Chondrocyte (in vitro differentiated cells): ENCODE measurements around the gene HSD11B1L. TPM values are rescaled to one million over a fixed set of nuclear protein-coding genes. Genes with fewer than 3 reads are reported as not detected.
"Not testable (repeated sequence)": the region's sequence is repeated elsewhere in the genome, so short reads cannot be mapped to it uniquely, and the experiment has no call there.

ENCODE experiments used
- DNase-seq: peaks from one replicate; pipeline ENCODE4 v3.0.0; 2021; ENCODE audit warnings: mixed read lengths, low spot score
- H3K27ac Mint-ChIP-seq: one replicate; pipeline ENCODE4 v1.8.0; 2021; ENCODE audit warnings: mild to moderate bottlenecking, moderate library complexity, mixed read lengths; ENCODE audit not compliant: unreplicated experiment
- H3K27me3 Mint-ChIP-seq: 2 replicates; pipeline ENCODE4 v1.8.0; 2021; ENCODE audit warnings: low read depth, mixed read lengths
- H3K36me3 Mint-ChIP-seq: 2 replicates; pipeline ENCODE4 v1.8.0; 2021; ENCODE audit warnings: low read depth, mixed read lengths
- H3K4me1 Mint-ChIP-seq: 2 replicates; pipeline ENCODE4 v1.8.0; 2021; ENCODE audit warnings: low read depth, mild to moderate bottlenecking, mixed read lengths
- H3K4me3 Mint-ChIP-seq: one replicate; pipeline ENCODE4 v1.8.0; 2021; ENCODE audit warnings: mild to moderate bottlenecking, moderate library complexity, mixed read lengths; ENCODE audit not compliant: unreplicated experiment
- H3K9me3 Mint-ChIP-seq: 2 replicates; pipeline ENCODE4 v1.8.0; 2021; ENCODE audit warnings: low read depth, mixed read lengths
- CTCF ChIP-seq: fragments of 200-600 bp; sonication (generic); IDR thresholded peaks from 2 replicates; pipeline ENCODE4 v1.5.0; 2021; ENCODE audit warnings: antibody characterized with exemption, mild to moderate bottlenecking, moderate library complexity
- total RNA-seq: library from RNA; stranded (reverse); gene quantifications from 3 replicates; pipeline ENCODE4 v1.2.1, GENCODE V29; 2021

HSD11B1L gene
- total RNA-seq, 1 donor from 2014 or later: 7.2 TPM

GRCh38 chr19:5686326-5686646 lies 5.5 kb downstream of the HSD11B1L start:
- H3K27me3 Mint-ChIP-seq: no peaks in the 10 kb centered on the region
- H3K36me3 Mint-ChIP-seq: peaks cover 5% of the 10 kb centered on the region
- TF ChIP-seq CTCF: no peak
- peak overlapping the region; percentile 85 for H3K27ac Mint-ChIP-seq
- H3K4me1 Mint-ChIP-seq: peaks cover 33% of the 10 kb centered on the region
- no peaks in the 10 kb centered on the region for H3K9me3 Mint-ChIP-seq
- H3K4me3 Mint-ChIP-seq: peak overlapping the region; percentile 73
- DNase-seq: no peak

GRCh38 chr19:5686647-5687359 lies 6.0 kb downstream of the HSD11B1L start:
- peaks cover 29% of the 10 kb centered on the region for H3K4me1 Mint-ChIP-seq
- no peaks in the 10 kb centered on the region for H3K27me3 Mint-ChIP-seq
- peak overlapping the region; percentile 73 for H3K4me3 Mint-ChIP-seq
- no peaks in the 10 kb centered on the region for H3K9me3 Mint-ChIP-seq
- peaks cover 5% of the 10 kb centered on the region for H3K36me3 Mint-ChIP-seq
- H3K27ac Mint-ChIP-seq: peak overlapping the region; percentile 85
- peak; percentile 99 for DNase-seq
- TF ChIP-seq CTCF: peak; percentile 89

- Mint-ChIP-seq H3K27ac (no peak overlapping the region), H3K4me3 (peak overlapping the region; percentile 73), H3K27me3 (no peaks in the 10 kb centered on the region), H3K36me3 (peaks cover 10% of the 10 kb centered on the region), H3K9me3 (no peaks in the 10 kb centered on the region), H3K4me1 (peaks cover 30% of the 10 kb centered on the region)
- peak; percentile 58 for TF ChIP-seq CTCF
- no peak for DNase-seq
Measured at GRCh38 chr19:5687360-5688198, 6.8 kb downstream of the HSD11B1L start.

GRCh38 chr19:5688262-5688881 lies 7.5 kb downstream of the HSD11B1L start:
- not testable (repeated sequence) for H3K27me3 Mint-ChIP-seq, DNase-seq, H3K9me3 Mint-ChIP-seq
- peaks cover 15% of the 10 kb centered on the region for H3K36me3 Mint-ChIP-seq
- H3K4me1 Mint-ChIP-seq: peaks cover 33% of the 10 kb centered on the region
- H3K4me3 Mint-ChIP-seq: peak overlapping the region; percentile 31
- H3K27ac Mint-ChIP-seq: peak overlapping the region; percentile 6

- TF ChIP-seq CTCF: peak; percentile 92
- H3K9me3 Mint-ChIP-seq: no peaks in the 10 kb centered on the region
- peaks cover 33% of the 10 kb centered on the region for H3K4me1 Mint-ChIP-seq
- DNase-seq: peak; percentile 99
- peak within 1 kb of the TSS; percentile 96 for H3K4me3 Mint-ChIP-seq
- peak within 1 kb of the TSS; percentile 97 for H3K27ac Mint-ChIP-seq
- peaks cover 22% of the 10 kb centered on the region for H3K36me3 Mint-ChIP-seq
- no peaks in the 10 kb centered on the region for H3K27me3 Mint-ChIP-seq
Measured at GRCh38 chr19:5690125-5690954, 9.5 kb downstream of the HSD11B1L start, which contains the start of gene RPL36. RPL36 (plus strand) TSS chr19:5690295; CDS start chr19:5690508, 213 bp downstream.
